ENCODE measurements around the gene CD48. TPM values are rescaled to one million over a fixed set of nuclear protein-coding genes. Genes with fewer than 3 reads are reported as not detected.

The CD48 gene
- total RNA-seq, 1 experiment from 2014 or later, result not detected

DNA sequence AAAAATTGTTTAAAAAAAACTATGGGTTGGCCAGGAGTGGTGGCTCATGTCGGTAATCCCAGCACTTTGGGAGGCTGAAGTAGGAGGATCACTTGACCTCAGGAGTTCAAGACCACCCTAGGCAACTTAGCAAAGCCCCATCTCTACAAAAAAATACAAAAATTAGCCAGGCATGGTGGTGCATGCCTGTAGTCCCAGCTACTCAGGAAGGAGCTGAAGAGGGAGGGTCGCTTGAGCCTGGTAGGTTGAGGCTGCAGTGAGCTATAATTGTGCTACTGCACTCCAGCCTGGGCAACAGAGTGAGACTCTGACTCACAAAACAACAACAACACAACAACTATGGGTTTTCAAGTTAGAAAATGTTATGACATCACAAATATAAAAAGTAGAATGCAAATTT lies 43.8 kb upstream of the CD48 start:
- Histone ChIP-seq H3K9me3 (ENCODE audit: low read depth, low read length, poor library complexity, severe bottlenecking) (no peaks in the 10 kb centered on the region), H3K27ac (ENCODE audit: low read depth, low read length, poor library complexity, severe bottlenecking) (no peak overlapping the region), H3K4me3 (ENCODE audit: low read depth, low read length, poor library complexity, severe bottlenecking) (no peak overlapping the region), H3K4me1 (ENCODE audit: insufficient read depth, low read length, poor library complexity, severe bottlenecking) (no peaks in the 10 kb centered on the region), H3K36me3 (ENCODE audit: insufficient read depth, low read length, poor library complexity, severe bottlenecking) (no peaks in the 10 kb centered on the region), H3K27me3 (replicated peaks; ENCODE audit: insufficient read depth, low read depth, low read length, poor library complexity) (peaks cover 27% of the 10 kb centered on the region)
- ChIA-PET CTCF (interaction anchor here (0.6 kb wide), 1 partner anchor 485 kb away, joined by 7 read pairs; no protein-coding TSS in a partner anchor), POLR2A (ENCODE audit: low non-redundant PET) (no interaction called here)
- intact Hi-C loops (cut with micrococcal nuclease; ENCODE audit: unreplicated experiment), result no loop called here
- TF ChIP-seq, protein P1, sequence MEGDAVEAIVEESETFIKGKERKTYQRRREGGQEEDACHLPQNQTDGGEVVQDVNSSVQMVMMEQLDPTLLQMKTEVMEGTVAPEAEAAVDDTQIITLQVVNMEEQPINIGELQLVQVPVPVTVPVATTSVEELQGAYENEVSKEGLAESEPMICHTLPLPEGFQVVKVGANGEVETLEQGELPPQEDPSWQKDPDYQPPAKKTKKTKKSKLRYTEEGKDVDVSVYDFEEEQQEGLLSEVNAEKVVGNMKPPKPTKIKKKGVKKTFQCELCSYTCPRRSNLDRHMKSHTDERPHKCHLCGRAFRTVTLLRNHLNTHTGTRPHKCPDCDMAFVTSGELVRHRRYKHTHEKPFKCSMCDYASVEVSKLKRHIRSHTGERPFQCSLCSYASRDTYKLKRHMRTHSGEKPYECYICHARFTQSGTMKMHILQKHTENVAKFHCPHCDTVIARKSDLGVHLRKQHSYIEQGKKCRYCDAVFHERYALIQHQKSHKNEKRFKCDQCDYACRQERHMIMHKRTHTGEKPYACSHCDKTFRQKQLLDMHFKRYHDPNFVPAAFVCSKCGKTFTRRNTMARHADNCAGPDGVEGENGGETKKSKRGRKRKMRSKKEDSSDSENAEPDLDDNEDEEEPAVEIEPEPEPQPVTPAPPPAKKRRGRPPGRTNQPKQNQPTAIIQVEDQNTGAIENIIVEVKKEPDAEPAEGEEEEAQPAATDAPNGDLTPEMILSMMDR (conservative IDR thresholded peaks at IDR 0.05; ENCODE audit: low read depth, low read length), result no peak
- TF ChIP-seq EZH2 (IDR thresholded peaks at IDR 0.05; ENCODE audit: borderline replicate concordance, low read depth, low read length, poor library complexity, severe bottlenecking), result no peak
- BruUV-seq (replicated peaks), result no TSS peak
- DNase-seq (ENCODE audit: low spot score), result no peak

DNA sequence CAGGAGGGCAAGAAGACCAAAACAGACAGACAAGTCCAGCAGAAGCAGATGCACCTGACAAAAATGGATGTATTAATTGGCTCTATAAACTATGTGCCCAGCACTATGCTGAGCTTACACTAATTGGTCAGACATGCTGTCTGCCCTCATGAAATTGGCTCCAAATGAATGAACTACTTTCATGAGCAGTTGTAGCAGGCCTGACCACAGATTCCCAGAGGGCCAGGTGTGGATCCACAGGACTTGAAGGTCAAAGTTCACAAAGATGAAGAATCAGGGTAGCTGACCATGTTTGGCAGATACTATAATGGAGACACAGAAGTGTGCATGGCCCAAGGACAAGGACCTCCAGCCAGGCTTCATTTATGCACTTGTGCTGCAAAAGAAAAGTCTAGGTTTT lies 42.0 kb upstream of the CD48 start:
- Histone ChIP-seq H3K36me3 (ENCODE audit: insufficient read depth, low read length, poor library complexity, severe bottlenecking) (no peaks in the 10 kb centered on the region), H3K4me3 (ENCODE audit: low read depth, low read length, poor library complexity, severe bottlenecking) (no peak overlapping the region), H3K4me1 (ENCODE audit: insufficient read depth, low read length, poor library complexity, severe bottlenecking) (no peaks in the 10 kb centered on the region), H3K27me3 (replicated peaks; ENCODE audit: insufficient read depth, low read depth, low read length, poor library complexity) (peaks cover 36% of the 10 kb centered on the region), H3K27ac (ENCODE audit: low read depth, low read length, poor library complexity, severe bottlenecking) (no peak overlapping the region), H3K9me3 (ENCODE audit: low read depth, low read length, poor library complexity, severe bottlenecking) (no peaks in the 10 kb centered on the region)
- no TSS peak for BruUV-seq (replicated peaks)
- ChIA-PET POLR2A (ENCODE audit: low non-redundant PET) (no interaction called here), CTCF (no interaction called here)
- TF ChIP-seq, protein P1 (conservative IDR thresholded peaks at IDR 0.05; ENCODE audit: low read depth, low read length), result no peak
- no peak for TF ChIP-seq EZH2 (IDR thresholded peaks at IDR 0.05; ENCODE audit: borderline replicate concordance, low read depth, low read length, poor library complexity, severe bottlenecking)
- DNase-seq (ENCODE audit: low spot score), result no peak
- intact Hi-C loops (cut with micrococcal nuclease; ENCODE audit: unreplicated experiment), result no loop called here

DNA sequence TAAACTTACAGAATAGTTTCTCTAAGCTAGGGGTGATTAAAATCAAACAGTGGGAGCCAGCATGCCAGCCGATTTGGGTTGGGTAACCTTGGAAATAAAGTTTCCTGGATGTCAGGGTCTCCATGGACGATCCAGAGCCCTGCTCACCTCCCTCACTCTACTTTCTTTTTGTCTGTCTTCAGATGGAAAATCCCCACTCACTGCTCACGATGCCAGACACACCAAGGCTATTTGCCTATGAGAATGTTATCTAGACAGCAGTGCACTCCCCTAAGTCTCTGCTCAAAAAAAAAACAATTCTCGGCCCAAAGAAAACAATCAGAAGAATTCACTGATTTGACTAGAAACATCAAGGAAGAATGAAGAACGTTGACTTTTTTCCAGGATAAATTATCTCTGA lies 41.3 kb upstream of the CD48 start:
- Histone ChIP-seq H3K27me3 (replicated peaks; ENCODE audit: insufficient read depth, low read depth, low read length, poor library complexity) (peaks cover 36% of the 10 kb centered on the region), H3K4me1 (ENCODE audit: insufficient read depth, low read length, poor library complexity, severe bottlenecking) (no peaks in the 10 kb centered on the region), H3K27ac (ENCODE audit: low read depth, low read length, poor library complexity, severe bottlenecking) (no peak overlapping the region), H3K36me3 (ENCODE audit: insufficient read depth, low read length, poor library complexity, severe bottlenecking) (no peaks in the 10 kb centered on the region), H3K4me3 (ENCODE audit: low read depth, low read length, poor library complexity, severe bottlenecking) (no peak overlapping the region), H3K9me3 (ENCODE audit: low read depth, low read length, poor library complexity, severe bottlenecking) (no peaks in the 10 kb centered on the region)
- TF ChIP-seq, protein P1 (conservative IDR thresholded peaks at IDR 0.05; ENCODE audit: low read depth, low read length), result no peak
- no peak for TF ChIP-seq EZH2 (IDR thresholded peaks at IDR 0.05; ENCODE audit: borderline replicate concordance, low read depth, low read length, poor library complexity, severe bottlenecking)
- no TSS peak for BruUV-seq (replicated peaks)
- ChIA-PET CTCF (no interaction called here), POLR2A (ENCODE audit: low non-redundant PET) (no interaction called here)
- intact Hi-C loops (cut with micrococcal nuclease; ENCODE audit: unreplicated experiment), result no loop called here
- no peak for DNase-seq (ENCODE audit: low spot score)
